Measurements from ENCODE around the gene CPEB3. TPM values are rescaled to one million over a fixed set of nuclear protein-coding genes. Genes with fewer than 3 reads are reported as not detected.

Gene CPEB3
- total and polyA plus RNA-seq, 2 donors (not counting 1 experiment from before 2014, with no cell fraction given) = 0.37 to 0.66 TPM

GRCh38 chr10:92239600-92240288 lies 51.1 kb downstream of the CPEB3 start:
- Histone ChIP-seq H3K9ac (ENCODE audit: insufficient read depth, low read length) (peak overlapping the region; percentile 55), H3K4me2 (ENCODE audit: extremely low read depth, insufficient read depth, low read length) (peak overlapping the region; percentile 91), H2AFZ (ENCODE audit: low read length) (peak overlapping the region; percentile 87), H3K27me3 (ENCODE audit: control insufficient read depth, insufficient read depth, low read length) (no peaks in the 10 kb centered on the region), H3K4me1 (ENCODE audit: control insufficient read depth, extremely low read depth, insufficient read depth, low read length) (peaks cover 4% of the 10 kb centered on the region), H3K79me2 (ENCODE audit: control insufficient read depth, insufficient read depth, low read length) (no peaks in the 10 kb centered on the region), H3K4me3 (replicated peaks in 1 of 4; ENCODE audit: control extremely low read depth in 1 of 4, insufficient read depth in 1 of 4, low read depth in 3 of 4, low read length in 4 of 4) (peak overlapping the region; percentile 70 to 96 (median 79)), H4K20me1 (ENCODE audit: control insufficient read depth, extremely low read depth, insufficient read depth, low read length) (no peaks in the 10 kb centered on the region), H3K27ac (ENCODE audit: insufficient read depth, low read length) (peak overlapping the region; percentile 24), H3K36me3 (ENCODE audit: control insufficient read depth, insufficient read depth, low read length) (no peaks in the 10 kb centered on the region), H3K9me3 (ENCODE audit: control insufficient read depth, insufficient read depth, low read depth, low read length) (no peaks in the 10 kb centered on the region)
- TF ChIP-seq EZH2 (IDR thresholded peaks at IDR 0.05; ENCODE audit: low read length, missing control alignments) (no peak), CTCF (conservative IDR thresholded peaks at IDR 0.05 in 1 of 2, IDR thresholded peaks at IDR 0.05 in 1 of 2; ENCODE audit: low read depth in 1 of 2, low read length in 2 of 2) (no peak)
- peak; percentile 22 to 50 for DNase-seq (ENCODE audit: low read depth in 2 of 2)

GRCh38 chr10:92239151-92239599 lies 51.7 kb downstream of the CPEB3 start:
- Histone ChIP-seq H3K4me1 (ENCODE audit: control insufficient read depth, extremely low read depth, insufficient read depth, low read length) (peaks cover 4% of the 10 kb centered on the region), H3K27me3 (ENCODE audit: control insufficient read depth, insufficient read depth, low read length) (no peaks in the 10 kb centered on the region)
- TF ChIP-seq EZH2 (IDR thresholded peaks at IDR 0.05; ENCODE audit: low read length, missing control alignments) (no peak), CTCF (conservative IDR thresholded peaks at IDR 0.05 in 1 of 2, IDR thresholded peaks at IDR 0.05 in 1 of 2; ENCODE audit: low read depth in 1 of 2, low read length in 2 of 2) (no peak)

GRCh38 chr10:92238586-92239098 lies 52.2 kb downstream of the CPEB3 start:
- Histone ChIP-seq H3K27ac (ENCODE audit: insufficient read depth, low read length) (no peak overlapping the region), H3K27me3 (ENCODE audit: control insufficient read depth, insufficient read depth, low read length) (no peaks in the 10 kb centered on the region), H3K9ac (ENCODE audit: insufficient read depth, low read length) (no peak overlapping the region), H3K4me2 (ENCODE audit: extremely low read depth, insufficient read depth, low read length) (peak overlapping the region; percentile 91), H3K4me3 (replicated peaks in 1 of 4; ENCODE audit: control extremely low read depth in 1 of 4, insufficient read depth in 1 of 4, low read depth in 3 of 4, low read length in 4 of 4) (peak overlapping the region in 2 of 4 experiments; percentile 54 to 70), H4K20me1 (ENCODE audit: control insufficient read depth, extremely low read depth, insufficient read depth, low read length) (no peaks in the 10 kb centered on the region), H3K4me1 (ENCODE audit: control insufficient read depth, extremely low read depth, insufficient read depth, low read length) (peaks cover 4% of the 10 kb centered on the region), H3K9me3 (ENCODE audit: control insufficient read depth, insufficient read depth, low read depth, low read length) (no peaks in the 10 kb centered on the region), H3K79me2 (ENCODE audit: control insufficient read depth, insufficient read depth, low read length) (no peaks in the 10 kb centered on the region), H3K36me3 (ENCODE audit: control insufficient read depth, insufficient read depth, low read length) (no peaks in the 10 kb centered on the region), H2AFZ (ENCODE audit: low read length) (no peak overlapping the region)
- peak; percentile 66 to 84 for DNase-seq (ENCODE audit: low read depth in 2 of 2)
- no peak for TF ChIP-seq EZH2 (IDR thresholded peaks at IDR 0.05; ENCODE audit: low read length, missing control alignments)
- TF ChIP-seq CTCF (conservative IDR thresholded peaks at IDR 0.05 in 1 of 2, IDR thresholded peaks at IDR 0.05 in 1 of 2; ENCODE audit: low read depth in 1 of 2, low read length in 2 of 2) = no peak

More at GRCh38 chr10:92239151-92239599, 51.7 kb downstream of the CPEB3 start:
- Histone ChIP-seq H3K79me2 (ENCODE audit: control insufficient read depth, insufficient read depth, low read length) (no peaks in the 10 kb centered on the region), H2AFZ (ENCODE audit: low read length) (peak overlapping the region; percentile 64), H3K4me2 (ENCODE audit: extremely low read depth, insufficient read depth, low read length) (peak overlapping the region; percentile 91), H3K9ac (ENCODE audit: insufficient read depth, low read length) (peak overlapping the region; percentile 55), H3K4me3 (replicated peaks in 1 of 4; ENCODE audit: control extremely low read depth in 1 of 4, insufficient read depth in 1 of 4, low read depth in 3 of 4, low read length in 4 of 4) (peak overlapping the region; percentile 54 to 84 (median 72)), H4K20me1 (ENCODE audit: control insufficient read depth, extremely low read depth, insufficient read depth, low read length) (no peaks in the 10 kb centered on the region), H3K36me3 (ENCODE audit: control insufficient read depth, insufficient read depth, low read length) (no peaks in the 10 kb centered on the region), H3K27ac (ENCODE audit: insufficient read depth, low read length) (no peak overlapping the region), H3K9me3 (ENCODE audit: control insufficient read depth, insufficient read depth, low read depth, low read length) (no peaks in the 10 kb centered on the region)
- DNase-seq (ENCODE audit: low read depth in 2 of 2) = peak in 1 of 2 donors; percentile 8
